CD4-positive, alpha-beta T cell treated with Interleukin-12 subunit alpha and Interleukin-12 subunit beta, for 1 hour (primary cell): Measurements from ENCODE around the gene TMEM117.
"Not testable (repeated sequence)": the region's sequence is repeated elsewhere in the genome, so short reads cannot be mapped to it uniquely, and the experiment has no call there.

Experiments
- DNase-seq: peaks from one replicate; pipeline ENCODE4 v3.0.0-alpha.2; 2020

The TMEM117 gene

GRCh38 chr12:44118946-44119345, 283.1 kb downstream of the TMEM117 start:
- no peak for DNase-seq

GRCh38 chr12:44126806-44127205, 290.9 kb downstream of the TMEM117 start:
- no peak for DNase-seq

DNA sequence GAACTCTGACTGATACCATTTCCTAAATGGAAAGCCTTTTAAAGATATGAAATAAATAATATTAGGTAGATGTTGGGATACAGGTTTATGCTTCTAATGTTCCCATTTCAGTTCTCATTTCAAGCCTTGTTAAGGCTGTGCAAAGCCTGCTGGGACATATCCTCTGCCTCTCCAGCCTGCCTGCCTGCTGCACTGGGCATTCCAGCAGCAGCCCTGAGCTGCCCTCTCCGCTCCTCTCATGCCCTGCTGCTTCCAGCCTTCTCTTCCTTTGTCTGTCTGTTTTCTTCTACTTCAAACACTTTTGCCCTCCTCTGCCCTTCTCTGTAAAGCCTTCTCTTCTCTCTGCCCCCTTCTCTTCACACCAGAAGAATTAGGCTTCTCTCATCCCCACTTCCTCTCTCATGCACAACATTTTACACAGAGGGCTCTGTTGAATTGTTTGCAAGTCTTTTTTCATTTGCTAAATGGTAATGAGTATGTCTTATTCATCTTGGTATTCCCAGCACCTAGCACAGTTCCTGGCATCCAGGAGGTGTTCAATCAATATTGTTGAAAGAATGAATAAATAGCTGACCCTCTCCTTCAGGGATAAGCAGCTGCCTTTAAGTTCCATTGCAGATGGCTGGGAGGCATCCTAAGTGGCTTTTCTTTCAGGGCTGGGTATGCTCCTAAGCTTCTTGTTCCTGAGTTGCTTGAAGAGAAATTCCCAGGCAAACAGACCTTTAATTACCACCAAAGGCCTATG, 292.3 kb downstream of the TMEM117 start:
- DNase-seq, result no peak

DNA sequence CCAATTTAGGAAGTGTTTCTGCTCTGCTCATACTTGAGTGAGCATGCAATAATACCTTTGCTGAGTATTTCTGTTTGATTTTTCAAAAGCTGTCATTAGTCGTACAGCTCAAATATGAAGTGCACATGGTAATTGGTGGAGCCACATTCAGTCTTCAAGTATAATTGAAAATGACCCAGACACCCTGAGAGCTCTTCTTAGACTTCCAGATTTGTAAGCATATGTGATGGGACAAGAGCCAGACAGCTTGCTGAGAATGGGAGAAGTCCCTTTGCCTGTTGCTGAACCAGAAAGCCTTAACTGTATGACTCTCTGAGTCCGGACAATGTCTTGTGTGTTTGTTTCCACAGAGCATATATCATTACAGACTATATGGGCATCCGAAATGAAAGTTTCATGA, 307.3 kb downstream of the TMEM117 start:
- no peak for DNase-seq

GRCh38 chr12:44148936-44149335, 313.1 kb downstream of the TMEM117 start:
- no peak for DNase-seq

- no peak for DNase-seq
Observed at GRCh38 chr12:44154128-44154527, 318.2 kb downstream of the TMEM117 start.

DNA sequence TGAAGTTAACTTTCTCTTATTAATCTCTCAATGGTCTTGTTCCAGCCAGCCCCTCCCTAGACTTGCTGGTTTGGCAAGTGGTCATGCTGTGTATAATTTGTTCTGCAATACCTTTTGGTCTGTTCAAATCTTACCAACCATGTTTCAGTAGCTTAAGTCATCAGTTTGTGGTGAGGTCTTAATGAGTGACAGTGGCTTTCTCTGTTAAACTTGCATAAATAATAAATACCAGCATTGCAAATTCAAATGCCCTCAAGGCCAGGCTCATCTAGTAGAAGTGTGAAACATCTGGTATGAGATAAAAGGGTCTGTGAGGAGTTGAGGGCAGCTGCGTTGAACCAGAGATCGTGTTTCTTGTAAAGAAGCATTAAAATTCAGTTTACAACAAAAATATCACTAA, 319.5 kb downstream of the TMEM117 start:
- no peak for DNase-seq

- no peak for DNase-seq
Observed at GRCh38 chr12:44157359-44157758, 321.5 kb downstream of the TMEM117 start.

DNA sequence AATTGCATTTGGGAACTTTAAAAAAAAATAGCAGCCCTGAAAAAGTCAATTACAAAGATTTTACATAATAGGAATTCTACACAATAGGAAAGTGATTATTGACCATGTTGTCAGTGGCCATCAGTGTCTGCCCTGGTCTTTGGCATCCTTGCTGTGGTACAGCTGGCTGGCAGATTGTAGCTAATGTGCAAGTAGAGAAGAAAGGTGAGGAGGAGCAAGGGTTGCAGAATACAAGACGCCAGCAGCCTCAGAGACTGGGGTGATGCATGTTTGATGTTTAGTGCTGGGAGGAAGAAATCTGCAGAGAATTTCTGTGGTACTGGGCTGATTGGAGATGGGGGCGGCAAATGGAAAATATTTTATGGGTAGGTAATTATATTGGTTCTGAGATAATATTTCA, 322.9 kb downstream of the TMEM117 start:
- no peak for DNase-seq

DNA sequence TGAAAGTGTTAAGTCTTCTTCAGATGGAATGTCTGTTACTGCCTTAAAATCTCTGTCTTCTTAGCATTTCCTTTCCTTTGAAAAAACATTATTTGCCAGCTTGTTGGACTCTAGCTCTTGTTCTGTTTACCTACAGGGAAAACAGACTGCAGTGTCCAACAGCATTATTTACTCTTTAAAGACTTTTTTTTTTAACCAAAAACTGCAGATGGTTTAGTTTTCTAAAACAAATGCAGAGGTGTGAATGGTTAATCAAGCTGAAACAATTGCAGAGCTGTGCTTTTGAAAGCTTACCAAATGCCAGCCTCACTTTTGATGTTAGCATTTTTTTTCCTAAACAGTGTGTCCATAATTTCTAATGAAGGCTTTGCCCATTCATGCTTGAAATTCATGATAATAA, 323.3 kb downstream of the TMEM117 start:
- DNase-seq, result no peak

GRCh38 chr12:44159862-44160261, 324.0 kb downstream of the TMEM117 start:
- DNase-seq, result no peak

GRCh38 chr12:44162961-44163360, 327.1 kb downstream of the TMEM117 start:
- DNase-seq, result no peak

GRCh38 chr12:44174053-44174452, 338.2 kb downstream of the TMEM117 start:
- no peak for DNase-seq

GRCh38 chr12:44184499-44185206, 348.8 kb downstream of the TMEM117 start:
- no peak for DNase-seq

DNA sequence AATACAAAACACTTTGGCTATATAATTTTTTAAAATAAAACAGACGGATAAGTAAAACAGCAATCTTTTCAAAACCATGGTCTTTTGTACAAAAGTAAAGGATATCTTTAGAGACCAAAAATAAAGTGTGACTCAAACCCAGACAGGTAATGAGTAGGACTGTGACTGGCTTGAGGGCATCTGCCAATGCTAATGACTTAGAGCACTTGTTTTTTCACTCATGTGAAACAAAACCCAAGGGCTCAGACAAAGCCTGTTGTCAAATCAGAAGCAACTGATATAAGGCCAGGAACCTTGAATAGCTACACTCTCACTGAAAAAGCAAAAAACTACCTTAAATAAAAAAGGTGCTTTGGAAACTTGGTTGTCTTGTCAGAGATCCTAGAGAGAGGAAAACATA, 357.4 kb downstream of the TMEM117 start:
- no peak for DNase-seq

DNA sequence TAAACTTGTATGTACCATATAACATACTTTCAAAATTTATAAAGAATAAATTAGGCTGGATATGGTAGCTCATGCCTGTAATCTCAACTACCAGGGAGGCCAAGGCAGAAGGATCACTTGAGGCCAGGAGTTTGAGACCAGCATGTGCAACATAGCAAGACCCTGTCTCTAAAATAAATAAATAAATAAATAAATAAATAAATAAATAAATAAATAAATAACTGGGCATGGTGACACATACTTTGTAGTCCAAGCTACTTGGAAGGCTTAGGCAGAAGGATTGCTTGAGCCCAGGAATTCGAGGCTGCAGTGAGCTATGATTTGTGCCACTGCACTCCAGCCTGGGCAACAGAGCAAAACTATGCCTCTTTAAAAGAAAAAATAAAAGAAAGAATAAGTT, 359.8 kb downstream of the TMEM117 start:
- DNase-seq, result not testable (repeated sequence)

DNA sequence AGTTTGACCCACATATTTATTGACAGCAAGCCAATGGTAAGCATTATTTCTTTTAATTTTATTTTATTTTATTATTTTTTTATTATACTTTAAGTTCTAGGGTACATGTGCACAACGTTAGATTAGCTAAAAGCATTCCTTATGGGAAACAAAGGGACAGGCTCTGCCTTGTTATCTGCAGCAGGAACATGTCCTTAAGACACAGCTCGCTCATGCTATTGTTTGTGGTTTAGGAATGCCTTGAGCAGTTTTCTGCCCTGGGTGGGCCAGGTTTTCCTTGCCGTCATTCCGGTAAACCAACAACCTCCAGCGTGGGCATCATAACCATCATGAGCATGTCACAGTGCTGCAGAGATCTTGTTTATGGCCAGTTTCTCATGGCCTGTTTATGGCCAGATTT, 370.2 kb downstream of the TMEM117 start:
- DNase-seq, result no peak

- DNase-seq, result no peak
Observed at GRCh38 chr12:44217146-44217883, 381.4 kb downstream of the TMEM117 start.

DNA sequence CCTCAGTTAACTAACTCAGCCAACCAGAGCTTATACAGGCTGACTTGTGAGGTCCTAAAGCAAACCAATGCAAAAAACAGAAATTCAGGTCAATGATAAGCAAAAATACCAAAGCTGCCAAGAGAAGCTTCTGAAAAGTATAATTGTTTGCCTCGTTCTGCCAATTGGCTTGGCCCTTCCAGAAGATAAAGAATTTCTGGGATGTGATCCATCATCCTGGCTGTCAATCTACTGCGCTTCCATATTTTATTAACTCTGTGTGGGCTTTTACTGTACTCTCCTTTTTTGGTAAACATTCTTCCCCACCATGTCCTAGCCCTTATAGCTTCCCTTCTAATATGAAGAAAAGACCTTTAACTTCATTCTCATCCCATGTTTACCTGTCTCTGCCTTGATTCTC, 387.9 kb downstream of the TMEM117 start:
- DNase-seq, result no peak

DNA sequence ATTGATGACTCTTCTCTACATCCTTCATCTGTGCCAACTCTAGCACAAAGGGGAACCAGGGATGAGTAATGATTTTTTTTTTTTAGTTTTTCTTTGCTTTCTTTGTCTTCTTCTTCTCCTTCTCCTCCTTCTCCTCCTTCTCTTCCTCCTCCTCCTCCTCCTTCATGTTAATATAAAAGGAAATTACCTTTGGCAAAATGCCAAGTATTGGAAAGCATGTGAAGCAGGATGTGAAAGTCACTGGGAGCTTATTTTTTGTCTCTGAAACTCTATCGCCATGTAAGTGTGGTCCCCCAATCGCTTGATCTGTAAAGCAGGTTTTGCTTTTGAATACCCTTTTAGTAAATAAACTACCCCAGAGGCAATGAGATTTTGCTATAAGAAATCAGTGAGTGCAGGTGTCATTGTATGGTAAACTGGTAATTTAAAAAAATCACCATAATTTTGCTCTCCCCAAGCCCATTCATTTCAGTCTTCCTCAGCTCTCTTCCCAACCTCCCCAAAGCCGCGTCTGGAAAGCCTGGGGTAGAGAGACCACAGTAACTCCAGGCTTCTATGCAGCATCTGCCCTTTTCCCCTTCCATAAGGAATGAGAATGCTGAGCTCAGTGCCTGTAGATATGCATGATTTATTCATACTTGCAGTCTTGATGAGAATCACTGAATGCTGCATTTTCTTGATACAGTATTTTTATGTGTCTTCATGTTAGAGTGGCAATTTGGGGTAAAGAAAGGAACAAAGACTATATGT, 388.7 kb downstream of the TMEM117 start:
- DNase-seq, result no peak

- no peak for DNase-seq
Observed at GRCh38 chr12:44225149-44225510, 389.2 kb downstream of the TMEM117 start.

DNA sequence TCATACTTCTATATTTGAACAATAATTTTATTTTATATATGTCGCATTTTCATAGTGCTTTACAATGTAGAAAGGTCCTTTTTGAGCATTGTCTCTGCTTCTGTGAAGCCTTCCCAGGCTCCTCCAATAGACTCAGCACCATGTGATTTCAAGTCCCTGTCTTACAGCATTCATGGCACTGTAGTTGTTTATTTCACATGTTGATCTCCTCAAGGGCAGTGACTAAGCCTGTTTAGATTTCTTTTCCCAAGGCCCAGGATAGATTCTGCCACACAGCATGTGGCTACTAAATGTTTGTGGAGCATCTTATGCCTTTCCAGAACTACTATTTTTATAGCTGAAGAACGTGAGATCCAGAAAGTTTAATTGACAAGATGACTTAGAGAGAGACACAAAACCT, 391.7 kb downstream of the TMEM117 start:
- DNase-seq, result no peak

DNA sequence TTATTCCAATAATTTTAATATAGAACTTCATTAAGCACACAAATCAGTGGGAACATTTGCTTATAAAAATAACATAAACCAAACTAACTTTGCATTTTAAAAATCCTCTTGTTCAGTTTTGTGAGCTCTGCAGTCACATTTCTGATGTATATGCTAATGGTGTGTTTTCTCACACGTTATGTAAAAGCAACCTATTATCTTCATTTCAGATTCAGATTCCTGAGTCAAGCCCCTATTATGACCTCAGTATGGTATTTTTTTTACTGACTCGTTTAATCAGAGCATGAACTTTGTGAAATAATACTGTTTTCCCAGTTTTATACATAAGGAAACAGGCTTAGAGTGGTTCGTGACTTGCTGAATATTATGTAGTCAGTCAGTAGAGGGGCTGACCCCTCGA, 394.0 kb downstream of the TMEM117 start:
- DNase-seq, result no peak
